Naive thymus-derived CD4-positive, alpha-beta T cell (primary cell): ENCODE data around the gene ODC1. TPM values are rescaled to one million over a fixed set of nuclear protein-coding genes. Genes with fewer than 3 reads are reported as not detected.
"Not testable (repeated sequence)": the region's sequence is repeated elsewhere in the genome, so short reads cannot be mapped to it uniquely, and the experiment has no call there.

Experiments
- ATAC-seq: fragments of 150-1000 bp; cut with Tn5 transposase; 2 replicates; pipeline ENCODE4 v1.10.0; 2021; ENCODE audit warnings: mild to moderate bottlenecking, moderate library complexity
- CTCF ChIA-PET: fragments of 350-600 bp; sonication (Branson Sonifier 250); formaldehyde crosslinking; loops from one replicate; lab custom pipeline; 2021; ENCODE audit warnings: antibody characterized with exemption; lab: Charles Lee
- POLR2A ChIA-PET: fragments of 350-600 bp; sonication (Branson Sonifier 250); formaldehyde crosslinking; loops from one replicate; lab custom pipeline; 2021; ENCODE audit warnings: antibody characterized with exemption, inconsistent platforms; lab: Charles Lee
- DNase-seq, 9 donors: peaks; one replicate each; pipeline versions ENCODE4 v3.0.0 to v3.0.0-alpha.2; 2020 to 2022; ENCODE audit warnings: mixed read lengths in 1 of 9
- H3K27ac ChIP-seq: one replicate; pipeline ENCODE4 v1.7.0; 2013; ENCODE audit warnings: mild to moderate bottlenecking, low read depth, low read length, moderate library complexity
- H3K27me3 ChIP-seq, 2 donors: one replicate each; pipeline ENCODE4 v1.7.0; 2013; ENCODE audit warnings: low read length in 2 of 2, mild to moderate bottlenecking in 2 of 2, moderate library complexity in 2 of 2; ENCODE audit not compliant: control insufficient read depth in 2 of 2, insufficient read depth in 2 of 2
- H3K36me3 ChIP-seq, 3 experiments: 1 replicate in 2 of 3; 2 replicates in 1 of 3; pipeline ENCODE4 v1.7.0; 2013; ENCODE audit warnings: low read length in 3 of 3, mild to moderate bottlenecking in 3 of 3, moderate library complexity in 1 of 3; ENCODE audit not compliant: insufficient read depth in 3 of 3, control insufficient read depth in 2 of 3
- H3K4me1 ChIP-seq, 2 donors: one replicate each; pipeline ENCODE4 v1.7.0; 2013; ENCODE audit warnings: low read length in 2 of 2, mild to moderate bottlenecking in 2 of 2, moderate library complexity in 1 of 2; ENCODE audit not compliant: control insufficient read depth in 2 of 2, insufficient read depth in 2 of 2
- H3K4me3 ChIP-seq: 2 replicates; pipeline ENCODE4 v1.7.0; 2013; ENCODE audit warnings: mild to moderate bottlenecking, low read length
- H3K9me3 ChIP-seq, 3 experiments: 1 replicate in 2 of 3; 2 replicates in 1 of 3; pipeline ENCODE4 v1.7.0; 2013; ENCODE audit warnings: low read length in 3 of 3; ENCODE audit not compliant: control insufficient read depth in 2 of 3
- H3K27ac Mint-ChIP-seq, 9 donors: one replicate each; pipeline ENCODE4 v1.8.0; 2020 to 2022; ENCODE audit warnings: mixed read lengths in 9 of 9, mild to moderate bottlenecking in 8 of 9, moderate library complexity in 5 of 9, inconsistent platforms in 2 of 9
- H3K27me3 Mint-ChIP-seq, 5 donors: one replicate each; pipeline ENCODE4 v1.8.0; 2021 to 2022; ENCODE audit warnings: mixed read lengths in 5 of 5, mild to moderate bottlenecking in 1 of 5
- H3K36me3 Mint-ChIP-seq, 5 donors: one replicate each; pipeline ENCODE4 v1.8.0; 2020 to 2022; ENCODE audit warnings: mixed read lengths in 5 of 5, mild to moderate bottlenecking in 3 of 5, inconsistent platforms in 1 of 5
- H3K4me1 Mint-ChIP-seq, 7 donors: one replicate each; pipeline ENCODE4 v1.8.0; 2020 to 2022; ENCODE audit warnings: mixed read lengths in 7 of 7, mild to moderate bottlenecking in 3 of 7, inconsistent platforms in 1 of 7
- H3K4me3 Mint-ChIP-seq, 10 donors: one replicate each; pipeline ENCODE4 v1.8.0; 2020 to 2022; ENCODE audit warnings: mild to moderate bottlenecking in 10 of 10, mixed read lengths in 10 of 10, moderate library complexity in 6 of 10, inconsistent platforms in 2 of 10
- H3K9me3 Mint-ChIP-seq, 11 donors: one replicate each; pipeline ENCODE4 v1.8.0; 2020 to 2022; ENCODE audit warnings: mixed read lengths in 11 of 11, mild to moderate bottlenecking in 4 of 11, inconsistent platforms in 1 of 11, moderate library complexity in 1 of 11
- intact Hi-C, 2 donors: fragments of 100-400 bp; cut with micrococcal nuclease; formaldehyde crosslinking; loops; one replicate each; pipeline ENCODE4 v1.15.1; 2023
- polyA plus RNA-seq, 2 donors: library from polyadenylated mRNA; unstranded; fragments of 300-500 nt; fragmentation: Illumina TruSeq; gene quantifications; one replicate each; pipeline ENCODE4 v1.2.3, GENCODE V29; 2021
- total RNA-seq, 6 experiments: library from RNA in 5 of 6; stranded (reverse) in 5 of 6; gene quantifications; 1 replicate in 5 of 6; 2 replicates in 1 of 6; pipeline ENCODE4 v1.2.3 and lab custom pipeline; 2021 to 2026

Gene ODC1
- total and polyA plus RNA-seq, 7 experiments from 2014 or later, result 32.7 to 88.2 (median 52.4) TPM

DNA sequence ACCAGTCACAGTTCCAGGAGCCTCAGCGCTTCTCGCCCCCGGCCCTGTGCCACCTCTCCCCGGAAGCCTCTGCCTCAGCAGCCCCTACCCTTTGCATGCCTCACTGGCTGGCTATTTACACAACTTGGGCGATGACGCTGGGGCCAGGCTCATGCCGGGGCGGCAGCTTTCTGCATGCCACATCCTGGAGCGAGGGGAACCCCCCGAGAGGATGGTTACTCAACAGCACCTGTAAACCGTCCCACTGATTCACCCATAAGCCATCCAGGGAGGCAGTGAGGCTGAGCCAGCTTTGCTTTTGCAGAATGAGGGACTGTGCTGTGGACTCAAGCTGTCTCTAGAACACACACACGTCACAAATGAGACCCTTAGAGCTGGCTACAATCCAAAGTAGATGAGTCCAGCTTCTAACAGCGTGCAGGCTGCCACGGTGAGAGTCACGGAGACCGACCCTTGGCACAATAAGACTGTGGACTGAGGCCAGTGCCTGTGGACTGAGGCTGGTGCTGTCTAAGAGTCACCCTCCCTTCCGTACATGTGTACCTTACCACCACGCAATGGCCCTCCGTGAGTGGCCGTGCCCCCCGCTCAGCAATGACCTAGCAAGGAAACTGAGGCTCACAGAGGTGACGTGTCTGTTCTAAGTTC is 45.6 kb upstream of the ODC1 start:
- ChIA-PET CTCF (interaction anchor here (0.6 kb wide), 1 partner anchor 328 kb away, joined by 3 read pairs; no protein-coding TSS in a partner anchor), POLR2A (interaction anchor here (0.5 to 2.1 kb wide), 2 partner anchors 46 to 231 kb away, joined by 3 to 9 read pairs; partner anchors contain the start of gene ODC1)
- peaks cover 0 to 12% (median 5%) of the 10 kb centered on the region in 11 donors for H3K9me3 Mint-ChIP-seq
- H3K27me3 ChIP-seq, result no peaks in the 10 kb centered on the region
- ATAC-seq (peak; percentile 94), DNase-seq (peak; percentile 18 to 66 (median 49))
- H3K9me3 ChIP-seq, result no peaks in the 10 kb centered on the region
- intact Hi-C loops, result loop anchor here (2.0 to 5.0 kb wide), 2 partner anchors 44 to 45 kb away; partner anchors contain the start of gene ODC1 (in 1 of the 2)
- H3K27me3 Mint-ChIP-seq, result peaks cover 5 to 25% (median 15%) of the 10 kb centered on the region in 5 donors
- H3K4me1 Mint-ChIP-seq, result peaks cover 0 to 12% (median 0%) of the 10 kb centered on the region in 7 donors
- H3K27ac ChIP-seq, result no peak overlapping the region
- no peak overlapping the region for H3K4me3 ChIP-seq
- H3K4me1 ChIP-seq, result peaks cover 6 to 20% of the 10 kb centered on the region in 2 donors
- no peaks in the 10 kb centered on the region for H3K36me3 ChIP-seq
- peak overlapping the region in 2 of 10 donors; percentile 4 to 20 for H3K4me3 Mint-ChIP-seq
- peaks cover 0 to 7% (median 3%) of the 10 kb centered on the region in 5 donors for H3K36me3 Mint-ChIP-seq
- H3K27ac Mint-ChIP-seq, result peak overlapping the region in 1 of 9 donors; percentile 14

DNA sequence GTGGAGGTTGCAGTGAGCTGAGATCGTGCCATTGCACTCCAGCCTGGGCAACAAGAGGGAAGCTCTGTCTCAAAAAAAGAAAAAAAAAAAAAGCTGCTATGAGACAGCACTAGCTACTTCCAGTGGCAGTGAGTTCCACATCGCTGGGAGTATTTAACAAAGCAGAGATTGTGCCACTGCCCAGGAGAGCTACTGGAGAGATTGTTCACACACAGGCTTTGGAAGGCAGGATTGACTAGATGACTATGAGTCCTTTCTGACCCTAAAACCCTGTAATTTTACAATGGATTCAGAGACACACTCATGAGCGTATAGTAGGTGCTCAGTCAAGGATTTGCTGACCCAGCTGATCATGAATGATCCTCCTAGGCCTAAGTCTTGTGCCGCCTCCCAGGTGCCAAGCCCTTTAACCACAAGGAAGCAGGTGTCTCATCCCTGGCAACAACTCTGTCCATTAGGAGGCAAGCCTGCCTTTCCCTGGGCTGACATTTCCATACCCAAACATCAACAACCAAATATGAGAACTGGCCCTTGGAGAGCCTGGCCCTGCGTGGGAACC is 45.0 kb upstream of the ODC1 start:
- H3K4me3 Mint-ChIP-seq, result peak overlapping the region in 1 of 10 donors; percentile 20
- peaks cover 0 to 12% (median 5%) of the 10 kb centered on the region in 11 donors for H3K9me3 Mint-ChIP-seq
- DNase-seq (no peak), ATAC-seq (no peak)
- intact Hi-C loops, result loop anchor here (2.0 to 5.0 kb wide), 2 partner anchors 44 kb away; partner anchors contain the start of gene ODC1 (in 1 of the 2)
- H3K27ac Mint-ChIP-seq, result no peak overlapping the region
- H3K27ac ChIP-seq, result no peak overlapping the region
- H3K9me3 ChIP-seq, result no peaks in the 10 kb centered on the region
- H3K4me1 ChIP-seq, result peaks cover 6 to 20% of the 10 kb centered on the region in 2 donors
- peaks cover 0 to 7% (median 3%) of the 10 kb centered on the region in 5 donors for H3K36me3 Mint-ChIP-seq
- CTCF ChIA-PET, result interaction anchor here (0.6 kb wide), 1 partner anchor 327 kb away, joined by 3 read pairs; no protein-coding TSS in a partner anchor
- POLR2A ChIA-PET, result interaction anchor here (0.5 to 2.1 kb wide), 3 partner anchors 20 to 231 kb away, joined by 3 to 9 read pairs (median 3); partner anchors contain the start of gene ODC1
- peaks cover 0 to 12% (median 0%) of the 10 kb centered on the region in 7 donors for H3K4me1 Mint-ChIP-seq
- H3K27me3 ChIP-seq, result no peaks in the 10 kb centered on the region
- H3K27me3 Mint-ChIP-seq, result peaks cover 5 to 25% (median 21%) of the 10 kb centered on the region in 5 donors
- no peak overlapping the region for H3K4me3 ChIP-seq
- H3K36me3 ChIP-seq, result no peaks in the 10 kb centered on the region

DNA sequence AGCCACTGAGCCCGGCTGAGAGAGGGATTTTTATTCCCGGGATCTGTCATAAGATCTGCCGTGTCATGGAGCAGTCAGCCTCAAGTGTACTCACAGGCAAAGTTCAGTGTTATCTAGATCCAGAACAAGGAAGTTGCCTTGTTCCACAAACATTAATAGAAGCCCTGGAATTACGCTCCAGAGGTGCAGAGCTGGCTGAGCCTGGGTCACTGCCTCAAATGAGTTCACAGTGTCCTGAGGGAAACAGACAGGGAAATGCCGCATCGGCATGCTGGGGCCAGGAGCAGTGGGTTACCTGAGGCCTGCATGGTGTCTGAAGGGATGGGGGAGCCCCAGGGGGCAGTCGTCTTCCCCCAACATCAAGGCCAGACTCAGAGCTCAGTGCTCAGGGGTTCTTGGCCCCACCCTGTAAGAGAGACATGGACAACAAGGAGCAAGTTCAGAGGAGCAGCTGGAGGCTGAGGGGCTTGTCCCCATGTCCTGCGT is 42.7 kb upstream of the ODC1 start:
- DNase-seq, result peak in 1 of 9 donors; percentile 15
- no peaks in the 10 kb centered on the region for H3K9me3 ChIP-seq
- no peak for ATAC-seq
- H3K4me1 ChIP-seq, result peaks cover 6 to 17% of the 10 kb centered on the region in 2 donors
- no peaks in the 10 kb centered on the region for H3K27me3 ChIP-seq
- H3K4me3 Mint-ChIP-seq, result no peak overlapping the region
- ChIA-PET CTCF (no interaction called here), POLR2A (no interaction called here)
- H3K9me3 Mint-ChIP-seq, result peaks cover 0 to 12% (median 4%) of the 10 kb centered on the region in 11 donors
- no peaks in the 10 kb centered on the region for H3K36me3 ChIP-seq
- H3K27ac ChIP-seq, result no peak overlapping the region
- peaks cover 0 to 7% (median 3%) of the 10 kb centered on the region in 5 donors for H3K36me3 Mint-ChIP-seq
- intact Hi-C loops, result loop anchor here in 1 of 2 donors (5.0 kb wide), 1 partner anchor 46 kb away; no protein-coding TSS in a partner anchor
- H3K27me3 Mint-ChIP-seq, result peaks cover 0 to 26% (median 10%) of the 10 kb centered on the region in 5 donors
- peaks cover 0 to 12% (median 0%) of the 10 kb centered on the region in 7 donors for H3K4me1 Mint-ChIP-seq
- H3K4me3 ChIP-seq, result no peak overlapping the region
- no peak overlapping the region for H3K27ac Mint-ChIP-seq

DNA sequence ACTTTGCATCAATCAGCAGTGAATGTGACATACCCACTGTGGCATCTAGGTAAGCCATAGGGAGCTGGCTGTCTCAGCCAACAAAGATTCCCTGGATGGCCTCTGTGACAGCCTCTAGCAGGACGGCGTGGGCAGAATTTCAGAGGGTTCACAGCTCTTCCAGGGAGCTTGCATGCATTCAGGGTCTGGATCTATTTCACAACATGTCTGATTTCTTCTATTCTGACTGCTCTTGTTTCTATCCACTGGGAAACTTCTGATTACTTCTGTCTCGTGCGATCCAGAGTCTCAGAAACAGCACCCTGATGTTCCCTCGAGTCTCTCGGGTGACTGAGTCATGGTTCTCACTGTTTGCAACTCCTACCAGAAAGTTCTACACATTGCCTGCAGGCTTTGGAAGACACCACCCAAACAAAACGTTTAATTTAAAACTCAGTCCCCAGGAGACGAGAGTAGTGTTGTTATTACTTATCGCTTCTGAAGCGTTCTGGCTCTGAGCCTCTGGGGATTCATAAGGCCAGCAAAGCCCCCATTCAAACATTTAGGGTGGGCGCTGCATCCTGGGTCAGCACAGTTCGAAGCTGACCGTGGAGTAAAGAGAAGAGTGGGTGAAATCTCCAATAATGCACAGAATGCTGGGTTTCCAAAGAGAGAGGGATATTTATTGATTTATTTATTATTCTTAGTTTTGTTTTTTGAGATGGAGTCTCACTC is 41.9 kb upstream of the ODC1 start:
- CTCF ChIA-PET, result interaction anchor here (0.7 kb wide), 1 partner anchor 228 kb away, joined by 3 read pairs; no protein-coding TSS in a partner anchor
- H3K9me3 Mint-ChIP-seq, result peaks cover 0 to 12% (median 4%) of the 10 kb centered on the region in 11 donors
- DNase-seq (no peak), ATAC-seq (no peak)
- Histone ChIP-seq H3K27me3 (no peaks in the 10 kb centered on the region), H3K4me1 (peaks cover 6 to 17% of the 10 kb centered on the region in 2 donors), H3K27ac (no peak overlapping the region), H3K4me3 (no peak overlapping the region), H3K9me3 (no peaks in the 10 kb centered on the region), H3K36me3 (no peaks in the 10 kb centered on the region)
- peaks cover 0 to 22% (median 8%) of the 10 kb centered on the region in 5 donors for H3K27me3 Mint-ChIP-seq
- no peak overlapping the region for H3K27ac Mint-ChIP-seq
- H3K36me3 Mint-ChIP-seq, result peaks cover 0 to 7% (median 3%) of the 10 kb centered on the region in 5 donors
- POLR2A ChIA-PET, result no interaction called here
- peaks cover 0 to 7% (median 0%) of the 10 kb centered on the region in 7 donors for H3K4me1 Mint-ChIP-seq
- H3K4me3 Mint-ChIP-seq, result no peak overlapping the region
- intact Hi-C loops, result loop anchor here in 1 of 2 donors (5.0 kb wide), 1 partner anchor 47 kb away; no protein-coding TSS in a partner anchor

DNA sequence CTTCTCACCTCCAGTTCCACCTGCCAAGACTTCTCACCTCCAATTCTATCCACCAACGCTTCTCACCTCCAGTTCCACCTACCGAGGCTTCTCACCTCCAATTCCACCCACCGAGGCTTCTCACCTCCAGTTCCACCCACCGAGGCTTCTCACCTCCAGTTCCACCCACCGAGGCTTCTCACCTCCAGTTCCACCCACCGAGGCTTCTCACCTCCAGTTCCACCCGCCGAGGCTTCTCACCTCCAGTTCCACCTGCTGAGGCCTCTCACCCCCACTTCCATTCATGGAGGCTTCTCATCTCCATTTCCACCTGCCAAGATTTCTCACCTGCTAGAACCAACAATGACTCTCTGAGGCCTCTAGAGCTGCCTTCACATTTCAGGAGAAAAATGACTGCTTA is 40.0 kb upstream of the ODC1 start:
- CTCF ChIA-PET, H3K4me1 ChIP-seq, H3K9me3 ChIP-seq, H3K4me3 ChIP-seq, H3K36me3 ChIP-seq, H3K27me3 ChIP-seq, H3K27ac ChIP-seq, H3K4me3 Mint-ChIP-seq, H3K4me1 Mint-ChIP-seq, POLR2A ChIA-PET, ATAC-seq, intact Hi-C loops, H3K36me3 Mint-ChIP-seq: not testable (repeated sequence)
- peaks cover 0 to 12% (median 4%) of the 10 kb centered on the region in 11 donors for H3K9me3 Mint-ChIP-seq
- peaks cover 0 to 37% (median 8%) of the 10 kb centered on the region in 5 donors for H3K27me3 Mint-ChIP-seq
- H3K27ac Mint-ChIP-seq, result peak overlapping the region in 1 of 9 donors; percentile 46
- peak in 1 of 9 donors; percentile 9 for DNase-seq

DNA sequence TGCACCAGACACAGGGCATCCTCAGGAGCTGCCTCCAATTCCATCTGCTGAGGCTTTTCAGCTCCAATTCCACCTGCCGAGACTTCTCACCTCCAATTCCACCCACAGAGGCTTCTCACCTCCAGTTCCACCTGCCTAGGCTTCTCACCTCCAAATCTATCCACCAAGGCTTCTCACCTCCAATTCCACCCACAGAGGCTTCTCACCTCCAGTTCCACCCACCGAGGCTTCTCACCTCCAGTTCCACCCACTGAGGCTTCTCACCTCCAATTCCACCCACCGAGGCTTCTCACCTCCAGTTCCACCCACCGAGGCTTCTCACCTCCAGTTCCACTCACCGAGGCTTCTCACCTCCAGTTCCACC is 39.6 kb upstream of the ODC1 start:
- H3K27ac Mint-ChIP-seq, result peak overlapping the region in 1 of 9 donors; percentile 46
- H3K4me1 ChIP-seq, POLR2A ChIA-PET, ATAC-seq, H3K4me3 Mint-ChIP-seq, H3K4me1 Mint-ChIP-seq, CTCF ChIA-PET, H3K27ac ChIP-seq, H3K9me3 ChIP-seq, H3K36me3 Mint-ChIP-seq, H3K27me3 ChIP-seq, H3K36me3 ChIP-seq, H3K4me3 ChIP-seq, intact Hi-C loops: not testable (repeated sequence)
- H3K27me3 Mint-ChIP-seq, result peaks cover 0 to 39% (median 8%) of the 10 kb centered on the region in 5 donors
- DNase-seq, result peak in 1 of 9 donors; percentile 1
- H3K9me3 Mint-ChIP-seq, result peaks cover 0 to 12% (median 4%) of the 10 kb centered on the region in 11 donors
